WTC11 (cell line): ENCODE data around the gene E2F2. TPM values are rescaled to one million over a fixed set of nuclear protein-coding genes. Genes with fewer than 3 reads are reported as not detected.

Experiments
- ATAC-seq: fragments of 200-7000 bp; cut with Tn5 transposase; 2 replicates; pipeline ENCODE4 v1.10.0; 2021; ENCODE audit warnings: mild to moderate bottlenecking, moderate library complexity
- CTCF ChIA-PET: fragments of 300-600 bp; sonication (Branson Sonifier 250); formaldehyde crosslinking; loops from one replicate; lab custom pipeline; 2021; ENCODE audit warnings: antibody characterized with exemption; lab: Charles Lee
- POLR2A ChIA-PET: fragments of 350-600 bp; sonication (Branson Sonifier 250); formaldehyde crosslinking; loops from one replicate; lab custom pipeline; 2021; ENCODE audit warnings: antibody characterized with exemption; lab: Charles Lee
- DNase-seq: peaks from one replicate; pipeline ENCODE4 v3.0.0; 2021; ENCODE audit warnings: low spot score
- H3K27ac Mint-ChIP-seq: 2 replicates; pipeline ENCODE4 v1.8.0; 2021; ENCODE audit warnings: mixed read lengths
- H3K27me3 Mint-ChIP-seq: 2 replicates; pipeline ENCODE4 v1.8.0; 2021; ENCODE audit warnings: low read depth, mild to moderate bottlenecking, moderate library complexity, mixed read lengths
- H3K36me3 Mint-ChIP-seq: 2 replicates; pipeline ENCODE4 v1.8.0; 2021; ENCODE audit warnings: mixed read lengths
- H3K4me1 Mint-ChIP-seq: 2 replicates; pipeline ENCODE4 v1.8.0; 2022; ENCODE audit warnings: mixed read lengths
- H3K4me3 Mint-ChIP-seq: 2 replicates; pipeline ENCODE4 v1.8.0; 2021; ENCODE audit warnings: mild to moderate bottlenecking, moderate library complexity, mixed read lengths
- H3K9me3 Mint-ChIP-seq: 2 replicates; pipeline ENCODE4 v1.8.0; 2021; ENCODE audit warnings: mixed read lengths
- ESRRA ChIP-seq: sonication (generic); formaldehyde crosslinking; IDR thresholded peaks from 2 replicates; pipeline ENCODE4 v1.8.1; 2022; ENCODE audit warnings: mild to moderate bottlenecking, missing genetic modification reagents, borderline replicate concordance
- ETV6 ChIP-seq: sonication (generic); formaldehyde crosslinking; IDR thresholded peaks from 2 replicates; pipeline ENCODE4 v1.8.1; 2022; ENCODE audit warnings: mild to moderate bottlenecking, missing genetic modification reagents
- MXD4 ChIP-seq: fragments of 250-450 bp; sonication (Bioruptor Pico); IDR thresholded peaks from 2 replicates; pipeline ENCODE4 v1.8.0; 2021; ENCODE audit warnings: mild to moderate bottlenecking, moderate library complexity, borderline replicate concordance
- SP1 ChIP-seq: sonication (generic); formaldehyde crosslinking; conservative IDR thresholded peaks from 2 replicates; pipeline ENCODE4 v1.8.1; 2022; ENCODE audit warnings: missing genetic modification reagents
- TP53 ChIP-seq: sonication (generic); formaldehyde crosslinking; IDR thresholded peaks from 2 replicates; pipeline ENCODE4 v1.8.1; 2023; ENCODE audit warnings: mild to moderate bottlenecking, missing genetic modification reagents
- ZBTB21 ChIP-seq: sonication (generic); formaldehyde crosslinking; IDR thresholded peaks from 2 replicates; pipeline ENCODE4 v1.8.1; 2023; ENCODE audit warnings: mild to moderate bottlenecking, missing genetic modification reagents, borderline replicate concordance
- ZNF121 ChIP-seq: sonication (generic); formaldehyde crosslinking; IDR thresholded peaks from 2 replicates; pipeline ENCODE4 v1.8.0; 2023; ENCODE audit warnings: missing genetic modification reagents
- ZNF138 ChIP-seq: sonication (generic); formaldehyde crosslinking; conservative IDR thresholded peaks from 2 replicates; pipeline ENCODE4 v1.8.1; 2022; ENCODE audit warnings: mild to moderate bottlenecking, moderate library complexity, missing genetic modification reagents
- ZNF671 ChIP-seq: fragments of 250-450 bp; sonication (Bioruptor Pico); IDR thresholded peaks from 2 replicates; pipeline ENCODE4 v1.8.0; 2021; ENCODE audit warnings: mild to moderate bottlenecking
- total RNA-seq: library from RNA; stranded (reverse); gene quantifications from 3 replicates; pipeline ENCODE4 v1.2.3, GENCODE V29; 2021
- TF ChIP-seq, protein P1 (sequence below): fragments of 200-600 bp; IDR thresholded peaks from 2 replicates; pipeline ENCODE4 v1.8.0; 2022; ENCODE audit warnings: antibody characterized with exemption
- TF ChIP-seq, protein P2 (sequence below): sonication (generic); formaldehyde crosslinking; IDR thresholded peaks from 2 replicates; pipeline ENCODE4 v1.8.1; 2023; ENCODE audit warnings: mild to moderate bottlenecking, missing genetic modification reagents, borderline replicate concordance
- TF ChIP-seq, protein P3 (sequence below): sonication (generic); formaldehyde crosslinking; IDR thresholded peaks from 2 replicates; pipeline ENCODE4 v1.8.1; 2023; ENCODE audit warnings: mild to moderate bottlenecking, missing genetic modification reagents, moderate library complexity
- TF ChIP-seq, protein P4 (sequence below): sonication (generic); formaldehyde crosslinking; IDR thresholded peaks from 2 replicates; pipeline ENCODE4 v1.8.0; 2023; ENCODE audit warnings: mild to moderate bottlenecking, missing genetic modification reagents
- TF ChIP-seq, protein P5 (sequence below): sonication (generic); formaldehyde crosslinking; IDR thresholded peaks from 2 replicates; pipeline ENCODE4 v1.8.1; 2022; ENCODE audit warnings: low read depth, missing genetic modification reagents, borderline replicate concordance

Gene E2F2
- total RNA-seq, 1 experiment from 2014 or later = 5.6 TPM

DNA sequence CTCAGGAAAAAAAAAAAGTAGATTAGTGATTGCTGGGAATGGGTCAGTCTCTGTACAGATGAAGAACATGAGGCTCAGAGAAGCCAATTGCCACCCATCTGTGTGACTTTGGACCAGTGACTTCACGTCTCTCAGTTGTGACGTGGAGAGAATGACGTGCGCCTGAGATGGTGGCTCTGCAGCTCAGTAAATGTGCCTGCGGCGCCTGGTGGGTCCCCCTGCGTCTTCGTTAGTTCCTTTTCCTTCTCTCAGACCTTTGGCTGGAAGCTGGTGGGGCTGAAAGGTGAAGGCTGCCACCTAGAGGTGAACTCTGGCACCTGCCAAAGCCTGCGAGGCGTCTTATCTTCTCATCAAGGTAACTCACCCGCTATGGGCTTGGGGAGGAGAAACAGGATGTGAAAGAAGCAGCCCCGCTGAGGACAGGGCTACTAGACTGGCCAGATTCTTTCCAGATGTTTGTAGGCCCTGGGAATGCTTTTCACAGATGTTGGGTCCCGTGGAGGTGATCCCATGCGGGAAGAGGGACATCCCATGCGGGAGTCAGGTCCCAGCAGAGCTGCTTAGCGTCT is 8.7 kb upstream of the E2F2 start:
- TF ChIP-seq, protein P1, sequence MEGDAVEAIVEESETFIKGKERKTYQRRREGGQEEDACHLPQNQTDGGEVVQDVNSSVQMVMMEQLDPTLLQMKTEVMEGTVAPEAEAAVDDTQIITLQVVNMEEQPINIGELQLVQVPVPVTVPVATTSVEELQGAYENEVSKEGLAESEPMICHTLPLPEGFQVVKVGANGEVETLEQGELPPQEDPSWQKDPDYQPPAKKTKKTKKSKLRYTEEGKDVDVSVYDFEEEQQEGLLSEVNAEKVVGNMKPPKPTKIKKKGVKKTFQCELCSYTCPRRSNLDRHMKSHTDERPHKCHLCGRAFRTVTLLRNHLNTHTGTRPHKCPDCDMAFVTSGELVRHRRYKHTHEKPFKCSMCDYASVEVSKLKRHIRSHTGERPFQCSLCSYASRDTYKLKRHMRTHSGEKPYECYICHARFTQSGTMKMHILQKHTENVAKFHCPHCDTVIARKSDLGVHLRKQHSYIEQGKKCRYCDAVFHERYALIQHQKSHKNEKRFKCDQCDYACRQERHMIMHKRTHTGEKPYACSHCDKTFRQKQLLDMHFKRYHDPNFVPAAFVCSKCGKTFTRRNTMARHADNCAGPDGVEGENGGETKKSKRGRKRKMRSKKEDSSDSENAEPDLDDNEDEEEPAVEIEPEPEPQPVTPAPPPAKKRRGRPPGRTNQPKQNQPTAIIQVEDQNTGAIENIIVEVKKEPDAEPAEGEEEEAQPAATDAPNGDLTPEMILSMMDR = peak; percentile 76
- TF ChIP-seq ETV6 = peak; percentile 30; the same call in 1 of the 2 replicates
- TF ChIP-seq, protein P2, sequence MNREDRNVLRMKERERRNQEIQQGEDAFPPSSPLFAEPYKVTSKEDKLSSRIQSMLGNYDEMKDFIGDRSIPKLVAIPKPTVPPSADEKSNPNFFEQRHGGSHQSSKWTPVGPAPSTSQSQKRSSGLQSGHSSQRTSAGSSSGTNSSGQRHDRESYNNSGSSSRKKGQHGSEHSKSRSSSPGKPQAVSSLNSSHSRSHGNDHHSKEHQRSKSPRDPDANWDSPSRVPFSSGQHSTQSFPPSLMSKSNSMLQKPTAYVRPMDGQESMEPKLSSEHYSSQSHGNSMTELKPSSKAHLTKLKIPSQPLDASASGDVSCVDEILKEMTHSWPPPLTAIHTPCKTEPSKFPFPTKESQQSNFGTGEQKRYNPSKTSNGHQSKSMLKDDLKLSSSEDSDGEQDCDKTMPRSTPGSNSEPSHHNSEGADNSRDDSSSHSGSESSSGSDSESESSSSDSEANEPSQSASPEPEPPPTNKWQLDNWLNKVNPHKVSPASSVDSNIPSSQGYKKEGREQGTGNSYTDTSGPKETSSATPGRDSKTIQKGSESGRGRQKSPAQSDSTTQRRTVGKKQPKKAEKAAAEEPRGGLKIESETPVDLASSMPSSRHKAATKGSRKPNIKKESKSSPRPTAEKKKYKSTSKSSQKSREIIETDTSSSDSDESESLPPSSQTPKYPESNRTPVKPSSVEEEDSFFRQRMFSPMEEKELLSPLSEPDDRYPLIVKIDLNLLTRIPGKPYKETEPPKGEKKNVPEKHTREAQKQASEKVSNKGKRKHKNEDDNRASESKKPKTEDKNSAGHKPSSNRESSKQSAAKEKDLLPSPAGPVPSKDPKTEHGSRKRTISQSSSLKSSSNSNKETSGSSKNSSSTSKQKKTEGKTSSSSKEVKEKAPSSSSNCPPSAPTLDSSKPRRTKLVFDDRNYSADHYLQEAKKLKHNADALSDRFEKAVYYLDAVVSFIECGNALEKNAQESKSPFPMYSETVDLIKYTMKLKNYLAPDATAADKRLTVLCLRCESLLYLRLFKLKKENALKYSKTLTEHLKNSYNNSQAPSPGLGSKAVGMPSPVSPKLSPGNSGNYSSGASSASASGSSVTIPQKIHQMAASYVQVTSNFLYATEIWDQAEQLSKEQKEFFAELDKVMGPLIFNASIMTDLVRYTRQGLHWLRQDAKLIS (CRISPR knock-in tag) = no peak
- peak; percentile 35; the same call in 1 of the 2 replicates for TF ChIP-seq SP1 (CRISPR knock-in tag)
- TF ChIP-seq, protein P3, sequence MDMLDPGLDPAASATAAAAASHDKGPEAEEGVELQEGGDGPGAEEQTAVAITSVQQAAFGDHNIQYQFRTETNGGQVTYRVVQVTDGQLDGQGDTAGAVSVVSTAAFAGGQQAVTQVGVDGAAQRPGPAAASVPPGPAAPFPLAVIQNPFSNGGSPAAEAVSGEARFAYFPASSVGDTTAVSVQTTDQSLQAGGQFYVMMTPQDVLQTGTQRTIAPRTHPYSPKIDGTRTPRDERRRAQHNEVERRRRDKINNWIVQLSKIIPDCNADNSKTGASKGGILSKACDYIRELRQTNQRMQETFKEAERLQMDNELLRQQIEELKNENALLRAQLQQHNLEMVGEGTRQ (CRISPR knock-in tag) = no peak
- TF ChIP-seq ZBTB21 (CRISPR knock-in tag) = peak; percentile 96
- 0 out of 2 replicates have a peak, but pooled peaks have one; percentile 36 for TF ChIP-seq ZNF121 (CRISPR knock-in tag)
- H3K36me3 Mint-ChIP-seq = no peaks in the 10 kb centered on the region
- no peaks in the 10 kb centered on the region for H3K9me3 Mint-ChIP-seq
- peak; percentile 97 for DNase-seq
- CTCF ChIA-PET = interaction anchor here (0.6 to 8.1 kb wide), 48 partner anchors 11 to 440 kb away, joined by 3 to 220 read pairs (median 5); partner anchors contain the start of genes ASAP3, E2F2, HNRNPR and ID3
- POLR2A ChIA-PET = interaction anchor here (0.6 to 1.5 kb wide), 8 partner anchors 14 to 195 kb away, joined by 3 to 8 read pairs (median 5); partner anchors contain the start of genes ASAP3 and HNRNPR
- no peak overlapping the region for H3K4me3 Mint-ChIP-seq
- H3K27ac Mint-ChIP-seq = peak overlapping the region; percentile 64; the same call in 1 of the 2 replicates
- H3K27me3 Mint-ChIP-seq = no peaks in the 10 kb centered on the region; the same call in 1 of the 2 replicates
- ATAC-seq = peak; percentile 95
- peaks cover 10% of the 10 kb centered on the region for H3K4me1 Mint-ChIP-seq

DNA sequence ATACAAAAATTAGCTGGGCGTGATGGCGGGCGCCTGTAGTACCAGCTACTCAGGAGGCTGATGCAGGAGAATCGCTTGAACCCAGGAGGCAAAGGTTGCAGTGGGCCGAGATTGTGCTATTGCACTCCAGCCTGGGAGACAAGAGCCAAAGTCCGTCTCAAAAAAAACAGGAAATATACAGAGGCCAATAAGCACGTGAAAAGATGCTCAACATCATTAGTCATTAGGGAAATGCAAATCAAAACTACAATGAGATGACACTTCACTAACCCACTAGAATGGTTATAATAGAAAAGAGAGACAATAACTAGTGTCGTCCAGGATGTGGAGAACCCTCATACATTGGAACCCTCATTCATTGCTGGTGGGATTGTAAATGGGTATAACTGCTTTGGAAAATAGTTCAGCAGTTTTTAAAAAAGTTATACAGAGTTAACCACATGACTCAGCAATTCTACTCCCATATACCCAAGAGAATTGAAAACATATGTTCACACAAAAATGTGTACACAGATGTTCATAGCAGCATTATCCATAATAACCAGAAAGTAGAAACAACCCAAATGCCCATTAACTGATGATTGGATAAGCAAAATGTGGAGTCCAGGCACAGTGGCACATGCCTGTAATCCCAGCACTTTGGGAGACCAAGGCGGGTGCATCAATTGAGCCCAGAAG is 6.4 kb upstream of the E2F2 start:
- no peaks in the 10 kb centered on the region for H3K36me3 Mint-ChIP-seq
- POLR2A ChIA-PET = interaction anchor here (1.1 kb wide), 1 partner anchor 22 kb away, joined by 3 read pairs; the partner anchor contains the start of gene ID3
- H3K27ac Mint-ChIP-seq = no peak overlapping the region

More for the DNA sequence above, 6.4 kb upstream of the E2F2 start:
- Mint-ChIP-seq H3K27me3 (peaks cover 15% of the 10 kb centered on the region), H3K9me3 (no peaks in the 10 kb centered on the region), H3K4me1 (peaks cover 7% of the 10 kb centered on the region), H3K4me3 (no peak overlapping the region)
- DNase-seq (no peak), ATAC-seq (no peak)
- CTCF ChIA-PET = interaction anchor here (4.8 kb wide), 1 partner anchor 40 kb away, joined by 31 read pairs; no protein-coding TSS in a partner anchor
- TF ChIP-seq, protein P4, sequence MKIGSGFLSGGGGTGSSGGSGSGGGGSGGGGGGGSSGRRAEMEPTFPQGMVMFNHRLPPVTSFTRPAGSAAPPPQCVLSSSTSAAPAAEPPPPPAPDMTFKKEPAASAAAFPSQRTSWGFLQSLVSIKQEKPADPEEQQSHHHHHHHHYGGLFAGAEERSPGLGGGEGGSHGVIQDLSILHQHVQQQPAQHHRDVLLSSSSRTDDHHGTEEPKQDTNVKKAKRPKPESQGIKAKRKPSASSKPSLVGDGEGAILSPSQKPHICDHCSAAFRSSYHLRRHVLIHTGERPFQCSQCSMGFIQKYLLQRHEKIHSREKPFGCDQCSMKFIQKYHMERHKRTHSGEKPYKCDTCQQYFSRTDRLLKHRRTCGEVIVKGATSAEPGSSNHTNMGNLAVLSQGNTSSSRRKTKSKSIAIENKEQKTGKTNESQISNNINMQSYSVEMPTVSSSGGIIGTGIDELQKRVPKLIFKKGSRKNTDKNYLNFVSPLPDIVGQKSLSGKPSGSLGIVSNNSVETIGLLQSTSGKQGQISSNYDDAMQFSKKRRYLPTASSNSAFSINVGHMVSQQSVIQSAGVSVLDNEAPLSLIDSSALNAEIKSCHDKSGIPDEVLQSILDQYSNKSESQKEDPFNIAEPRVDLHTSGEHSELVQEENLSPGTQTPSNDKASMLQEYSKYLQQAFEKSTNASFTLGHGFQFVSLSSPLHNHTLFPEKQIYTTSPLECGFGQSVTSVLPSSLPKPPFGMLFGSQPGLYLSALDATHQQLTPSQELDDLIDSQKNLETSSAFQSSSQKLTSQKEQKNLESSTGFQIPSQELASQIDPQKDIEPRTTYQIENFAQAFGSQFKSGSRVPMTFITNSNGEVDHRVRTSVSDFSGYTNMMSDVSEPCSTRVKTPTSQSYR (CRISPR knock-in tag) = no peak
- TF ChIP-seq ZNF671 (CRISPR knock-in tag) (no peak), ESRRA (CRISPR knock-in tag) (no peak), MXD4 (CRISPR knock-in tag) (no peak), ZNF138 (CRISPR knock-in tag) (no peak), TP53 (CRISPR knock-in tag) (no peak)
- TF ChIP-seq, protein P1 = no peak
- TF ChIP-seq, protein P2 (CRISPR knock-in tag) = no peak
- TF ChIP-seq, protein P5, sequence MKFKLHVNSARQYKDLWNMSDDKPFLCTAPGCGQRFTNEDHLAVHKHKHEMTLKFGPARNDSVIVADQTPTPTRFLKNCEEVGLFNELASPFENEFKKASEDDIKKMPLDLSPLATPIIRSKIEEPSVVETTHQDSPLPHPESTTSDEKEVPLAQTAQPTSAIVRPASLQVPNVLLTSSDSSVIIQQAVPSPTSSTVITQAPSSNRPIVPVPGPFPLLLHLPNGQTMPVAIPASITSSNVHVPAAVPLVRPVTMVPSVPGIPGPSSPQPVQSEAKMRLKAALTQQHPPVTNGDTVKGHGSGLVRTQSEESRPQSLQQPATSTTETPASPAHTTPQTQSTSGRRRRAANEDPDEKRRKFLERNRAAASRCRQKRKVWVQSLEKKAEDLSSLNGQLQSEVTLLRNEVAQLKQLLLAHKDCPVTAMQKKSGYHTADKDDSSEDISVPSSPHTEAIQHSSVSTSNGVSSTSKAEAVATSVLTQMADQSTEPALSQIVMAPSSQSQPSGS = no peak
- TF ChIP-seq, all 79 proteins: peak for 0
